ENCODE results near the gene CSH2. TPM values are rescaled to one million over a fixed set of nuclear protein-coding genes. Genes with fewer than 3 reads are reported as not detected.
A peak's percentile ranks its signal among the peaks of the same experiment; 100 is the strongest.

The CSH2 gene
- total and polyA plus RNA-seq, 2 of the 13 experiments (the other 11 are each of a cell fraction or from before 2014, with no cell fraction given) = not detected

DNA sequence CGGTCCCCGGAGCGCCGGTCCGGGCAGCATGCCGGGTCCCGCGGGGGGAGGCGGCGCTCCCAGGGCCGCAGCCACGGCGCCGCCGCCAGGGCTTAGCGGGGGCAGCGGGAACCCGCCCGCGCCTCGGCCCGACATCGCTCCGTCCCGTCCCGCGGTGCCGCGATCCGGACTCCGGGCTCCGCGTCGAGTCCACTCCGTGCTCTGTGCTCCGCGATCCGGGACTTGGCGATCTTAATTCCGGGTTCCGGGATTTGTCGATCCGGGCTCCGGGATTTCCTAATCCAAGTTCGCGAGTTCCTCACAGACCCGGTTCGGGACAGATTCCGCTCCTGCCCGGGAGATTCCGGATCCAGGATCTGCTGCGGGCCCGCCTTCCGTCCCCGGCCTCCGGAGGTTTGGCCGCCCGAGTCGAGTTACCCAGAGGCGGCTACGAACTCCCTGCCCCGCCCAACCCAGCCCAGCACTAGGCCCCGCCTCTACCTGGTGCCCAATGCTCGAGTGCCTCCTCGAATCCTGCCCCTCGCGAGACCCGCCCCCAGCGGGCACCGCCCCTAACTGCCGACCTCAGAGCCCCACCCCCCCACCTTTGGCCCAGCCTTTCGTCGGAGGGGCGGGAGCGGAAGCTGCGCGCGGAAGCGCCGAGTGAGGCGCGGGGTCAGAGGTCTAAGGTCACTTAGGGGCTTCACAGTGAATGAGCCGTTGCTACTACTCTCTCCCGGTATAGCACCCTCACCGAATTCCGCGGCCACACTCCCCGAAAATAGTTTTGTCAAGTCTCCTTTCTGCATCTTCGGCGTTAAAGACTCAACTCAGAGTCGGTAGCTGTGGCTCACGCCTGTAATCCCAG, 30.7 kb downstream of the CSH2 start, which contains the start of gene SMARCD2 (continued):
- TF ChIP-seq, protein P1, sequence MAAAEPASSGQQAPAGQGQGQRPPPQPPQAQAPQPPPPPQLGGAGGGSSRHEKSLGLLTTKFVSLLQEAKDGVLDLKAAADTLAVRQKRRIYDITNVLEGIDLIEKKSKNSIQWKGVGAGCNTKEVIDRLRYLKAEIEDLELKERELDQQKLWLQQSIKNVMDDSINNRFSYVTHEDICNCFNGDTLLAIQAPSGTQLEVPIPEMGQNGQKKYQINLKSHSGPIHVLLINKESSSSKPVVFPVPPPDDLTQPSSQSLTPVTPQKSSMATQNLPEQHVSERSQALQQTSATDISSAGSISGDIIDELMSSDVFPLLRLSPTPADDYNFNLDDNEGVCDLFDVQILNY (CRISPR knock-in tag; conservative IDR thresholded peaks at IDR 0.05) = peak; percentile 87
- peak; percentile 78 for TF ChIP-seq TBL1XR1 (IDR thresholded peaks at IDR 0.05; ENCODE audit: borderline replicate concordance, low read length, partially characterized antibody)
- peak; percentile 99 for TF ChIP-seq HOXA5 (CRISPR knock-in tag; IDR thresholded peaks at IDR 0.05)
- TF ChIP-seq DR1 (CRISPR knock-in tag; IDR thresholded peaks at IDR 0.05) = peak; percentile 87
- no peak for TF ChIP-seq ZNF496 (CRISPR knock-in tag; IDR thresholded peaks at IDR 0.05; ENCODE audit: insufficient replicate concordance)
- TF ChIP-seq ETV5 (CRISPR knock-in tag; IDR thresholded peaks at IDR 0.05; ENCODE audit: borderline replicate concordance) = peak; percentile 87
- TF ChIP-seq MIER2 (CRISPR knock-in tag; IDR thresholded peaks at IDR 0.05) = peak; percentile 64
- peak; percentile 86 for TF ChIP-seq SP5 (CRISPR knock-in tag; IDR thresholded peaks at IDR 0.05; ENCODE audit: borderline replicate concordance, low read depth)
- TF ChIP-seq, protein P2, sequence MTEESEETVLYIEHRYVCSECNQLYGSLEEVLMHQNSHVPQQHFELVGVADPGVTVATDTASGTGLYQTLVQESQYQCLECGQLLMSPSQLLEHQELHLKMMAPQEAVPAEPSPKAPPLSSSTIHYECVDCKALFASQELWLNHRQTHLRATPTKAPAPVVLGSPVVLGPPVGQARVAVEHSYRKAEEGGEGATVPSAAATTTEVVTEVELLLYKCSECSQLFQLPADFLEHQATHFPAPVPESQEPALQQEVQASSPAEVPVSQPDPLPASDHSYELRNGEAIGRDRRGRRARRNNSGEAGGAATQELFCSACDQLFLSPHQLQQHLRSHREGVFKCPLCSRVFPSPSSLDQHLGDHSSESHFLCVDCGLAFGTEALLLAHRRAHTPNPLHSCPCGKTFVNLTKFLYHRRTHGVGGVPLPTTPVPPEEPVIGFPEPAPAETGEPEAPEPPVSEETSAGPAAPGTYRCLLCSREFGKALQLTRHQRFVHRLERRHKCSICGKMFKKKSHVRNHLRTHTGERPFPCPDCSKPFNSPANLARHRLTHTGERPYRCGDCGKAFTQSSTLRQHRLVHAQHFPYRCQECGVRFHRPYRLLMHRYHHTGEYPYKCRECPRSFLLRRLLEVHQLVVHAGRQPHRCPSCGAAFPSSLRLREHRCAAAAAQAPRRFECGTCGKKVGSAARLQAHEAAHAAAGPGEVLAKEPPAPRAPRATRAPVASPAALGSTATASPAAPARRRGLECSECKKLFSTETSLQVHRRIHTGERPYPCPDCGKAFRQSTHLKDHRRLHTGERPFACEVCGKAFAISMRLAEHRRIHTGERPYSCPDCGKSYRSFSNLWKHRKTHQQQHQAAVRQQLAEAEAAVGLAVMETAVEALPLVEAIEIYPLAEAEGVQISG (CRISPR knock-in tag; IDR thresholded peaks at IDR 0.05) = peak; percentile 94
- TF ChIP-seq POLR2AphosphoS5 (IDR thresholded peaks at IDR 0.05; ENCODE audit: low read depth, low read length) = peak; percentile 84
- TF ChIP-seq GZF1 (CRISPR knock-in tag; IDR thresholded peaks at IDR 0.05) = peak; percentile 76
- TF ChIP-seq GATA4 (IDR thresholded peaks at IDR 0.05; ENCODE audit: borderline replicate concordance, low read depth) = peak; percentile 63; the same call in 1 of the 2 replicates
- no peak for TF ChIP-seq SCMH1 (CRISPR knock-in tag; IDR thresholded peaks at IDR 0.05; ENCODE audit: borderline replicate concordance)
- TF ChIP-seq, protein P3, sequence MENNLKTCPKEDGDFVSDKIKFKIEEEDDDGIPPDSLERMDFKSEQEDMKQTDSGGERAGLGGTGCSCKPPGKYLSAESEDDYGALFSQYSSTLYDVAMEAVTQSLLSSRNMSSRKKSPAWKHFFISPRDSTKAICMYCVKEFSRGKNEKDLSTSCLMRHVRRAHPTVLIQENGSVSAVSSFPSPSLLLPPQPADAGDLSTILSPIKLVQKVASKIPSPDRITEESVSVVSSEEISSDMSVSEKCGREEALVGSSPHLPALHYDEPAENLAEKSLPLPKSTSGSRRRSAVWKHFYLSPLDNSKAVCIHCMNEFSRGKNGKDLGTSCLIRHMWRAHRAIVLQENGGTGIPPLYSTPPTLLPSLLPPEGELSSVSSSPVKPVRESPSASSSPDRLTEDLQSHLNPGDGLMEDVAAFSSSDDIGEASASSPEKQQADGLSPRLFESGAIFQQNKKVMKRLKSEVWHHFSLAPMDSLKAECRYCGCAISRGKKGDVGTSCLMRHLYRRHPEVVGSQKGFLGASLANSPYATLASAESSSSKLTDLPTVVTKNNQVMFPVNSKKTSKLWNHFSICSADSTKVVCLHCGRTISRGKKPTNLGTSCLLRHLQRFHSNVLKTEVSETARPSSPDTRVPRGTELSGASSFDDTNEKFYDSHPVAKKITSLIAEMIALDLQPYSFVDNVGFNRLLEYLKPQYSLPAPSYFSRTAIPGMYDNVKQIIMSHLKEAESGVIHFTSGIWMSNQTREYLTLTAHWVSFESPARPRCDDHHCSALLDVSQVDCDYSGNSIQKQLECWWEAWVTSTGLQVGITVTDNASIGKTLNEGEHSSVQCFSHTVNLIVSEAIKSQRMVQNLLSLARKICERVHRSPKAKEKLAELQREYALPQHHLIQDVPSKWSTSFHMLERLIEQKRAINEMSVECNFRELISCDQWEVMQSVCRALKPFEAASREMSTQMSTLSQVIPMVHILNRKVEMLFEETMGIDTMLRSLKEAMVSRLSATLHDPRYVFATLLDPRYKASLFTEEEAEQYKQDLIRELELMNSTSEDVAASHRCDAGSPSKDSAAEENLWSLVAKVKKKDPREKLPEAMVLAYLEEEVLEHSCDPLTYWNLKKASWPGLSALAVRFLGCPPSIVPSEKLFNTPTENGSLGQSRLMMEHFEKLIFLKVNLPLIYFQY (CRISPR knock-in tag; IDR thresholded peaks at IDR 0.05; ENCODE audit: borderline replicate concordance) = peak; percentile 100
- TF ChIP-seq HNRNPUL1 (IDR thresholded peaks at IDR 0.05; ENCODE audit: low read depth, low read length) = no peak; the same call in 1 of the 2 replicates
- TF ChIP-seq, protein P4, sequence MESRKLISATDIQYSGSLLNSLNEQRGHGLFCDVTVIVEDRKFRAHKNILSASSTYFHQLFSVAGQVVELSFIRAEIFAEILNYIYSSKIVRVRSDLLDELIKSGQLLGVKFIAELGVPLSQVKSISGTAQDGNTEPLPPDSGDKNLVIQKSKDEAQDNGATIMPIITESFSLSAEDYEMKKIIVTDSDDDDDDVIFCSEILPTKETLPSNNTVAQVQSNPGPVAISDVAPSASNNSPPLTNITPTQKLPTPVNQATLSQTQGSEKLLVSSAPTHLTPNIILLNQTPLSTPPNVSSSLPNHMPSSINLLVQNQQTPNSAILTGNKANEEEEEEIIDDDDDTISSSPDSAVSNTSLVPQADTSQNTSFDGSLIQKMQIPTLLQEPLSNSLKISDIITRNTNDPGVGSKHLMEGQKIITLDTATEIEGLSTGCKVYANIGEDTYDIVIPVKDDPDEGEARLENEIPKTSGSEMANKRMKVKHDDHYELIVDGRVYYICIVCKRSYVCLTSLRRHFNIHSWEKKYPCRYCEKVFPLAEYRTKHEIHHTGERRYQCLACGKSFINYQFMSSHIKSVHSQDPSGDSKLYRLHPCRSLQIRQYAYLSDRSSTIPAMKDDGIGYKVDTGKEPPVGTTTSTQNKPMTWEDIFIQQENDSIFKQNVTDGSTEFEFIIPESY (CRISPR knock-in tag; IDR thresholded peaks at IDR 0.05) = peak; percentile 66; the same call in 1 of the 2 replicates
- TF ChIP-seq ZNF432 (CRISPR knock-in tag; IDR thresholded peaks at IDR 0.05; ENCODE audit: borderline replicate concordance) = no peak
- no peak for TF ChIP-seq ZNF17 (CRISPR knock-in tag; IDR thresholded peaks at IDR 0.05)
- TF ChIP-seq ZNF251 (CRISPR knock-in tag; IDR thresholded peaks at IDR 0.05) = no peak
- TF ChIP-seq CBFB (CRISPR knock-in tag; IDR thresholded peaks at IDR 0.05) = peak; percentile 98
